Endodermal cell (in vitro differentiated cells): Measurements from ENCODE around the gene SLC34A1. TPM values are rescaled to one million over a fixed set of nuclear protein-coding genes. Genes with fewer than 3 reads are reported as not detected.

Experiments
- DNase-seq: peaks from one replicate; pipeline ENCODE4 v3.0.0-alpha.2; 2017
- H3K27ac ChIP-seq: 2 replicates; pipeline ENCODE4 v1.5.1; 2013; ENCODE audit warnings: mild to moderate bottlenecking, low read depth, low read length, moderate library complexity
- H3K27me3 ChIP-seq: 2 replicates; pipeline ENCODE4 v1.6.1; 2013; ENCODE audit warnings: mild to moderate bottlenecking, low read length, moderate library complexity; ENCODE audit not compliant: insufficient read depth, control insufficient read depth, poor library complexity, severe bottlenecking
- H3K36me3 ChIP-seq: 2 replicates; pipeline ENCODE4 v1.7.0; 2013; ENCODE audit warnings: mild to moderate bottlenecking, low read length, moderate library complexity; ENCODE audit not compliant: control insufficient read depth, insufficient read depth
- H3K4me1 ChIP-seq: one replicate; pipeline ENCODE4 v1.7.0; 2013; ENCODE audit warnings: low read length; ENCODE audit not compliant: control insufficient read depth, insufficient read depth
- H3K4me3 ChIP-seq: 2 replicates; pipeline ENCODE4 v1.5.1; 2013; ENCODE audit warnings: mild to moderate bottlenecking, low read length, moderate library complexity
- H3K9ac ChIP-seq: 2 replicates; pipeline ENCODE4 v1.6.1; 2013; ENCODE audit warnings: mild to moderate bottlenecking, low read length, moderate library complexity; ENCODE audit not compliant: poor library complexity, severe bottlenecking; ENCODE audit errors: extremely low read depth
- H3K9me3 ChIP-seq: 2 replicates; pipeline ENCODE4 v1.6.1; 2013; ENCODE audit warnings: mild to moderate bottlenecking, low read length, moderate library complexity; ENCODE audit not compliant: control insufficient read depth
- H3K27ac Mint-ChIP-seq: 2 replicates; pipeline ENCODE4 v1.8.0; 2020; ENCODE audit warnings: mixed read lengths
- H3K27me3 Mint-ChIP-seq: 2 replicates; pipeline ENCODE4 v1.8.0; 2021; ENCODE audit warnings: mild to moderate bottlenecking, mixed read lengths; ENCODE audit not compliant: insufficient read depth
- H3K36me3 Mint-ChIP-seq: 2 replicates; pipeline ENCODE4 v1.8.0; 2020; ENCODE audit warnings: low read depth, mixed read lengths
- H3K4me1 Mint-ChIP-seq: 2 replicates; pipeline ENCODE4 v1.8.0; 2020; ENCODE audit warnings: mixed read lengths
- H3K4me3 Mint-ChIP-seq: 2 replicates; pipeline ENCODE4 v1.8.0; 2020; ENCODE audit warnings: mild to moderate bottlenecking, moderate library complexity, mixed read lengths
- H3K9me3 Mint-ChIP-seq: 2 replicates; pipeline ENCODE4 v1.8.0; 2020; ENCODE audit warnings: mild to moderate bottlenecking, mixed read lengths
- WGBS, 2 experiments: methylation state at CpG; one replicate each; pipeline versions ENCODE4 v1.1.5 to v1.1.7; 2013; ENCODE audit warnings: missing lambda C conversion rate in 2 of 2, mixed read lengths in 1 of 2; ENCODE audit not compliant: insufficient coverage in 1 of 2, insufficient read length in 1 of 2; 5-methylcytosine and 5-hydroxymethylcytosine counted together
- total RNA-seq, 2 donors: library from RNA; stranded (reverse); fragmentation: NEBNext Ultra II Directional in 1 of 2; extraction: Animal tissue kit (Norgen Biotek cat#: 25700) in 1 of 2; gene quantifications; 2 replicates in 1 of 2; 3 replicates in 1 of 2; pipeline ENCODE4 v1.2.1, GENCODE V29; 2021
- TF ChIP-seq, protein P1 (sequence below): fragments of 200-600 bp; sonication (generic); conservative IDR thresholded peaks from 2 replicates; pipeline ENCODE4 v1.5.0; 2021; ENCODE audit warnings: antibody characterized with exemption, mild to moderate bottlenecking

The SLC34A1 gene
- total RNA-seq, 2 donors from 2014 or later: not detected

DNA sequence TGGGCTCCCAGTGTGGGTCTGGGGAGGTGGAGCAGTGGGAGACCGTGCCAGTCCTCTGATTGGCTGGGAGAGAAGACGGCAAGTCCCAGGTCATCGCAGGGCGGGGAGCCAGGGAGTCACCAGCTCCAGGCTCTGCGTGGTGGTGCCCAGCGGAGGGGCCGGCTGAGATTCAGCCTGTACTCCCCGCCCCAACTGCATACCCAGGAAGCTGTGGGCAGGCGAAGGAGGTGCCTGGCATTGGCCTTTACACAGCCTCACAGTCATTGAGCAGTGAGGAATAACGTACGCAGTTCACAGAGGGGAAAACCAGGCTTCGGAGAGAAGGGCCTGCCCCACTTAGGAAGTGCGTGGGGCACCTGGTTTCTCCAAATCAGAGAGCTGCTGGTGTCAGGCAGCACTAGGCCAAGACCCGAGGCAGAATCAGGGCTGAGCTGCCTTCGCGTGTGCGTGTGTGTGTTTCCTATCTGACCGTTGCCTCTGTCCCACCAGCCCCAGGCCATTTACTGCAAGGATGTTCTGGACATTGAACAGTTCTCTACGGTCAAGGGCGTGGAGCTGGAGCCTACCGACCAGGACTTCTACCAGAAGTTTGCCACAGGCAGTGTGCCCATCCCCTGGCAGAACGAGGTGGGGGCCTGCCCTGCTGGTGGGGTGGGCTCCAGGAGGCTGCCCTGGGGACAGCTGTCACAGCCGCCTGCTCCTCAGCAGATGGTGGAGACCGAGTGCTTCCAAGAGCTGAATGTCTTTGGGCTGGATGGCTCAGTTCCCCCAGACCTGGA lies 56.2 kb downstream of the SLC34A1 start:
- H3K36me3 Mint-ChIP-seq: peaks cover 38% of the 10 kb centered on the region
- H3K4me3 Mint-ChIP-seq: no peak overlapping the region
- Histone ChIP-seq H3K27me3 (no peaks in the 10 kb centered on the region), H3K4me3 (no peak overlapping the region), H3K4me1 (peaks cover 3% of the 10 kb centered on the region), H3K36me3 (peaks cover 23% of the 10 kb centered on the region), H3K9ac (no peak overlapping the region), H3K9me3 (no peaks in the 10 kb centered on the region), H3K27ac (no peak overlapping the region)
- no peak overlapping the region for H3K27ac Mint-ChIP-seq
- TF ChIP-seq, protein P1, sequence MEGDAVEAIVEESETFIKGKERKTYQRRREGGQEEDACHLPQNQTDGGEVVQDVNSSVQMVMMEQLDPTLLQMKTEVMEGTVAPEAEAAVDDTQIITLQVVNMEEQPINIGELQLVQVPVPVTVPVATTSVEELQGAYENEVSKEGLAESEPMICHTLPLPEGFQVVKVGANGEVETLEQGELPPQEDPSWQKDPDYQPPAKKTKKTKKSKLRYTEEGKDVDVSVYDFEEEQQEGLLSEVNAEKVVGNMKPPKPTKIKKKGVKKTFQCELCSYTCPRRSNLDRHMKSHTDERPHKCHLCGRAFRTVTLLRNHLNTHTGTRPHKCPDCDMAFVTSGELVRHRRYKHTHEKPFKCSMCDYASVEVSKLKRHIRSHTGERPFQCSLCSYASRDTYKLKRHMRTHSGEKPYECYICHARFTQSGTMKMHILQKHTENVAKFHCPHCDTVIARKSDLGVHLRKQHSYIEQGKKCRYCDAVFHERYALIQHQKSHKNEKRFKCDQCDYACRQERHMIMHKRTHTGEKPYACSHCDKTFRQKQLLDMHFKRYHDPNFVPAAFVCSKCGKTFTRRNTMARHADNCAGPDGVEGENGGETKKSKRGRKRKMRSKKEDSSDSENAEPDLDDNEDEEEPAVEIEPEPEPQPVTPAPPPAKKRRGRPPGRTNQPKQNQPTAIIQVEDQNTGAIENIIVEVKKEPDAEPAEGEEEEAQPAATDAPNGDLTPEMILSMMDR: no peak
- H3K27me3 Mint-ChIP-seq: peaks cover 12% of the 10 kb centered on the region
- no peaks in the 10 kb centered on the region for H3K9me3 Mint-ChIP-seq
- DNase-seq: no peak
- peaks cover 3% of the 10 kb centered on the region for H3K4me1 Mint-ChIP-seq
- 92 to 95% methylated on average over 24 of the region's 24 CpGs for WGBS, 2 experiments

DNA sequence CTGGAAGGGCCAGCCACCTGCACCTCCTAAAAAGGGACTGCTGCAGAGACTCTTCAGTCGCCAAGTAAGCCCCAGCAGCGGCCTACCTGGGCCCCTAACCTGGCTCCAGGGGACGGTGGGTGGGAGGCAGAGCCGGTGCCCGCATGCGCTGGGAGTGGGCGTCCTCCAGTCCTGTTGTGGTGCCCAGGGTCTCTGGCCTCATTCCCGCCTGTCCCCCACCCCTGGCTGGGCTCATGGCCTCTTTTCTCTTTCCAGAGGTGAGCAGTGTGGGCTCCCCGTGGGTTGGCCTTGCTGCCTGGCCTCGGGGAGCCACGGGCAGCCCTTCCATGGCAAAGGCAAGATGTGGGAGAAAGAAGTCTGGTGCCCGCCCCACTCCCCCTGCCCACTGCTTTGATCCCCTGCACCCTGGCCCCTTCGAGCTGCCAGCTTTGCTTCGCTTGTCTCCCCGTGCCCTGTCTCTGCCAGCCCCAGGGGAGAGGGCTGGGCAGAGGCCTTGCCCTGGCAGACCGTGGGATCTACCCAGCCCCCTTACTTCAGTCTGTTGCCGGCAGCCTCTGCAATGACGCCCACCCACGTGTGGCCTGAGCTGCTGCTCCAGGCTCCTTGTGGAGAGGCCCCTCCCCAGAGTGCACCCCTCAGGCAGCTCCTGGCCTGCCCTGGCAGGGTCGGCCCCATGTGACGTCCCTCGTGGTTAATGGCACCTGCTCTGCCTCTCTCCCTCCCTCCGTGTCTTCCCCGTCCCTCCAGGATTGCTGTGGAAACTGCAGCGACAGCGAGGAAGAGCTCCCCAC lies 57.0 kb downstream of the SLC34A1 start:
- Histone ChIP-seq H3K4me1 (peaks cover 3% of the 10 kb centered on the region), H3K27me3 (no peaks in the 10 kb centered on the region), H3K27ac (no peak overlapping the region), H3K9me3 (no peaks in the 10 kb centered on the region), H3K36me3 (peaks cover 23% of the 10 kb centered on the region), H3K9ac (no peak overlapping the region), H3K4me3 (no peak overlapping the region)
- Mint-ChIP-seq H3K27ac (no peak overlapping the region), H3K4me3 (no peak overlapping the region), H3K9me3 (no peaks in the 10 kb centered on the region), H3K27me3 (peaks cover 20% of the 10 kb centered on the region), H3K4me1 (peaks cover 8% of the 10 kb centered on the region), H3K36me3 (peaks cover 32% of the 10 kb centered on the region)
- 92 to 95% methylated on average over 13 to 26 of the region's 26 CpGs for WGBS, 2 experiments
- DNase-seq: no peak
- TF ChIP-seq, protein P1: no peak

DNA sequence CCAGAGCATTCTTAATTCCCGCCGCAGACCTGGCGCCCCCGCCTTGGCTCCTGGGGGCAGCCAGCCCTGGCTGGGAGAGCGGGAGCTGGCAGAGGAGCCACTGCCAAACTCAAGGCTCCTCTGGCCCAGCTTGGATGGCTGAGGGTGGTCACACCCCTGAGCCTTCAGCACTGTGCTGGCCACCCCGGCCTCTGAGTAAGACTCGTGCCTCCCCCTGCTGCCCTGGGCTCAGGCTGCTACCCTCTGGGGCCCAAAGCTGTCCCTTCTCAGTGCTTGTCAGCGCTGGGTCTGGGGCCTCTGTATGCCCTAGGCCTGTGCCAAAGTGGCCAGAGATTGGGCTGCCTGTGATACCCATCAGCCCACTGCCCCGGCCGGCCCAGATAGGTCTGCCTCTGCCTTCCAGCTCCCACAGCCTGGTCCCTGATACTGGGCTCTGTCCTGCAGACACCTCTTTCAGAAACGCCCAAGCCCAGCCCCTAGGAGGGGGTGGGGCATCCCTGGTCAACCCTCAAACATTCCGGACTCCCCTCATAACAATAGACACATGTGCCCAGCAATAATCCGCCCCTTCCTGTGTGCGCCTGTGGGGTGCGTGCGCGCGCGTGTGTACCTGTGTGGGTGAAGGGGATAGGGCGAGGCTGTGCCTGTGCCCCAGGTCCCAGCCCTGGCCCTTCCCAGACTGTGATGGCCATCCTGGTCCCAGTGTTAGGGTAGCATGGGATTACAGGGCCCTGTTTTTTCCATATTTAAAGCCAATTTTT lies 58.0 kb downstream of the SLC34A1 start:
- Histone ChIP-seq H3K4me1 (peaks cover 3% of the 10 kb centered on the region), H3K36me3 (peaks cover 17% of the 10 kb centered on the region), H3K27me3 (no peaks in the 10 kb centered on the region), H3K27ac (no peak overlapping the region), H3K9ac (no peak overlapping the region), H3K9me3 (no peaks in the 10 kb centered on the region), H3K4me3 (no peak overlapping the region)
- Mint-ChIP-seq H3K4me1 (peaks cover 8% of the 10 kb centered on the region), H3K27me3 (peaks cover 22% of the 10 kb centered on the region), H3K27ac (no peak overlapping the region), H3K4me3 (no peak overlapping the region), H3K36me3 (peaks cover 27% of the 10 kb centered on the region), H3K9me3 (no peaks in the 10 kb centered on the region)
- TF ChIP-seq, protein P1: no peak
- DNase-seq: no peak
- WGBS, 2 experiments: 93 to 95% methylated on average over 12 to 20 of the region's 20 CpGs
